Measurements from ENCODE around the gene VWDE. TPM values are rescaled to one million over a fixed set of nuclear protein-coding genes. Genes with fewer than 3 reads are reported as not detected.

The VWDE gene
- total and polyA plus RNA-seq, 8 donors, result 0.06 to 19.3 (median 1.4) TPM; not detected in 3

DNA sequence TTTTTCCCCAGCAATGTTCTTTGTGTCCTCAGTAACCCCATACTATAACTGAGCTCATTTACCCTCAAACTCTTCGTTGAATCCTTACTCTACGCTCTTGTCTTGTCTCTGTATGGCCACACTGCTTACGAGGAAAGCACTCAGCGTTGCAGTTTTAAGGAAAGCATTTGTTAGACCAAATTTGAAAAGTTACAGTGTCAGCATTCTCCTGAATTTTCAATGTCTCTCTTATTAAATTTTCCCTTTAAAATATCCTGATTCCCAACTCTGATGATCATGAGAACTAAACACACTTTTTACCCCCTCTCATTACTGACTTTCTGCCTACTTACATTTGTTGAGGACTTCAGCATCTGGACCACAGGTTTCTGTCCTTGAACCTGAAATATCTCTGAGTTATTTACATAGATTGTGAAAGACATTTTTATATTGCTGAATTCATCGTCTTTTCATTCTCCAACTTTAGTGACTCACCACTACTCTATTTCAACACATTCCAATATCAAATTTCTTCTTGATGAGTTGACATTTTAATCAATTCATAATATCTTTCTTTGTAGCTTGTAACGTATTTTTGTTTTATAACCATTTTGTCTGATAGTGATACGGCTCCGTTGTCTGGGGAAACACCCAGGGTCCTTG, 19.8 kb upstream of the VWDE start:
- Histone ChIP-seq H3K27me3 (no peaks in the 10 kb centered on the region), H3K27ac (no peak overlapping the region), H3K9me3 (peaks cover 0 to 7% (median 4%) of the 10 kb centered on the region in 4 donors), H3K4me1 (no peaks in the 10 kb centered on the region), H3K36me3 (no peaks in the 10 kb centered on the region), H3K4me3 (no peak overlapping the region)
- WGBS, 5 donors, result 51 to 67% (median 63%) methylated on average over 8 of the region's 8 CpGs
- intact Hi-C loops (cut with DNase I; ENCODE audit: low total_unique reads), result no loop called here
- DNase-seq, result no peak
- no peak for TF ChIP-seq POLR2AphosphoS5 (IDR thresholded peaks at IDR 0.05)
- no peak for TF ChIP-seq POLR2A (IDR thresholded peaks at IDR 0.05)
- TF ChIP-seq, protein P1, sequence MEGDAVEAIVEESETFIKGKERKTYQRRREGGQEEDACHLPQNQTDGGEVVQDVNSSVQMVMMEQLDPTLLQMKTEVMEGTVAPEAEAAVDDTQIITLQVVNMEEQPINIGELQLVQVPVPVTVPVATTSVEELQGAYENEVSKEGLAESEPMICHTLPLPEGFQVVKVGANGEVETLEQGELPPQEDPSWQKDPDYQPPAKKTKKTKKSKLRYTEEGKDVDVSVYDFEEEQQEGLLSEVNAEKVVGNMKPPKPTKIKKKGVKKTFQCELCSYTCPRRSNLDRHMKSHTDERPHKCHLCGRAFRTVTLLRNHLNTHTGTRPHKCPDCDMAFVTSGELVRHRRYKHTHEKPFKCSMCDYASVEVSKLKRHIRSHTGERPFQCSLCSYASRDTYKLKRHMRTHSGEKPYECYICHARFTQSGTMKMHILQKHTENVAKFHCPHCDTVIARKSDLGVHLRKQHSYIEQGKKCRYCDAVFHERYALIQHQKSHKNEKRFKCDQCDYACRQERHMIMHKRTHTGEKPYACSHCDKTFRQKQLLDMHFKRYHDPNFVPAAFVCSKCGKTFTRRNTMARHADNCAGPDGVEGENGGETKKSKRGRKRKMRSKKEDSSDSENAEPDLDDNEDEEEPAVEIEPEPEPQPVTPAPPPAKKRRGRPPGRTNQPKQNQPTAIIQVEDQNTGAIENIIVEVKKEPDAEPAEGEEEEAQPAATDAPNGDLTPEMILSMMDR (IDR thresholded peaks at IDR 0.05), result no peak
- no peak for TF ChIP-seq EP300 (IDR thresholded peaks at IDR 0.05)

DNA sequence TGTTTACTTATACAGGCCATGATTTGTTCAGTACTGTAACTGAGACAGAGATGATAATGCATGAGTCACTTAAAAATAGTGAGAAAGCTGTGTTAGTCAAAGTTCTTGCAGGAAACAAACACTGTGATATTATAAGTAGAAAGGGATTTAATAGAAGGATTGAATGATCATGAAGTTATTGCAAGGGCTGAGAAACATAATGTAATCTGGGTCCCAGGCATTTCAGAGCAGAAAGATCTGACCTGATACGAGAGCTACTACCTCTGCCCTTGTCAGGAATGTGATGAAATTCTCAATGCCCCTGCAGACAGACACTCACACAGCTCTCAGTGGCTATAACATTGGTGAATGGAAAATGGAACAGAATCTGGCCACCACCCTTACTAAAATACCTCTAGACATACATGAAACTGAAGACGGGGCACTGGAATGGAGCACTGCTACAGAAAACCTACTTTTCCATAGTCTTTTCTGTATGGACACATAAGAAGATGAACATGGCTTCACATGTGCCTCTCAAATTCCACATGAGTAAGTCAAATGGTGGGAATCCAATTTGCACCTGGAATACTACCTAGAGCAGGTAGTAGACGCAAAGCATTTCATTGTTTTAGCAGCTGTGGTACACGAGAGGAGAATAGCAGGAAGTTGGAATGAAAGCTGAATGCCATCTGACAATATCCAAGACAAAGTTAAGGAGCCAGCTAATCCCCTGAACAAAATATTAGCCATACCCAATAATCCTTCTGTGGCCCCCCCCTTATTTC, 19.1 kb upstream of the VWDE start:
- no peaks in the 10 kb centered on the region for H3K4me1 ChIP-seq
- DNase-seq, result no peak
- TF ChIP-seq, protein P1 (IDR thresholded peaks at IDR 0.05), result no peak
- TF ChIP-seq POLR2A (IDR thresholded peaks at IDR 0.05), result no peak
- no peak for TF ChIP-seq POLR2AphosphoS5 (IDR thresholded peaks at IDR 0.05)
- no peak for TF ChIP-seq EP300 (IDR thresholded peaks at IDR 0.05)
- 65 to 73% (median 69%) methylated on average over 4 of the region's 4 CpGs for WGBS, 5 donors
- H3K36me3 ChIP-seq, result no peaks in the 10 kb centered on the region
- H3K9me3 ChIP-seq, result peaks cover 0 to 6% (median 4%) of the 10 kb centered on the region in 4 donors
- no peak overlapping the region for H3K27ac ChIP-seq
- intact Hi-C loops (cut with DNase I; ENCODE audit: low total_unique reads), result no loop called here
- no peaks in the 10 kb centered on the region for H3K27me3 ChIP-seq
- H3K4me3 ChIP-seq, result no peak overlapping the region

DNA sequence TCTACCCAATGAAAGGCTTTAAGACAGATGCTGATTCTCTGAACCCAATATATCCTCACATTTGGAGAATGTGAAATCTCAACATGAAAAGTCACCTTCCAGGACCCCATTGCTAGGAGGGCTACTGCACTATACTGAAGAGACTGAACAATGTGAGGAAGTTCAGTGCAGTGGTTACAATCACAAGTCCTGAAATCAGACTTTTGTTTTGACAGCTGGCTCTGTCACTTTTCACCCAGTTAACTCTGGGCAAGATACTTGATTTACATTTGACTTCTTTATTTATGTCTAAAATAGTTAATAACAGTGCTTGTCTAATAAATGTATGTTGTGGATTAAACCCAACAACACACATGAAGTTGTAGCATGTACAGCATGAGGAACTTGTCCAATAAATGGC, 14.8 kb upstream of the VWDE start:
- H3K27ac ChIP-seq, result no peak overlapping the region

DNA sequence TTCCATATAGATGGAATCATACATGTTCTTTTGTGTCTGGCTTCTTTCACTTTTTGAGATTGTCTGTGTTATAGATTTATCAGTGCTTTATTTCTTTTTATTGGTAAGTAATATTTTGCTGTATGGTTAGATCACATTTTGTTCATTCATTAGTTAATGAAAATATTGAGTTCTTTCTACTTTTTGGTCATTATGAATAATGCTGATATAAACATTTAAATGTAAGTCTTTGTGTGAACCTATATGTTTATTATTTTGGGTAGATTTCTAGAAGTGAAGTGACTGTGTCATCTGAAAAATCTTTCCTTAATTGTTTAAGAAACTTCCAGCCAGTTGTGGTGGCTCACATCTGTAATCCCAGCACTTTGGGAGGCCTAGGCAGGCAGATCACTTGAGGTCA, 11.4 kb upstream of the VWDE start:
- H3K9me3 ChIP-seq, result peaks cover 0 to 9% (median 2%) of the 10 kb centered on the region in 4 donors
- H3K27me3 ChIP-seq, result no peaks in the 10 kb centered on the region
- no peak overlapping the region for H3K4me3 ChIP-seq
- no peak for DNase-seq
- intact Hi-C loops (cut with DNase I; ENCODE audit: low total_unique reads), result no loop called here
- no peak for TF ChIP-seq POLR2A (IDR thresholded peaks at IDR 0.05)
- no peak for TF ChIP-seq POLR2AphosphoS5 (IDR thresholded peaks at IDR 0.05)
- TF ChIP-seq, protein P1 (IDR thresholded peaks at IDR 0.05), result no peak
- TF ChIP-seq EP300 (IDR thresholded peaks at IDR 0.05), result no peak
- no peak overlapping the region for H3K27ac ChIP-seq
- H3K36me3 ChIP-seq, result no peaks in the 10 kb centered on the region
- no peaks in the 10 kb centered on the region for H3K4me1 ChIP-seq

More for the DNA sequence above, 14.8 kb upstream of the VWDE start:
- H3K4me1 ChIP-seq, result no peaks in the 10 kb centered on the region
- DNase-seq, result no peak
- H3K9me3 ChIP-seq, result no peaks in the 10 kb centered on the region
- no peak overlapping the region for H3K4me3 ChIP-seq
- TF ChIP-seq EP300 (IDR thresholded peaks at IDR 0.05) (no peak), POLR2AphosphoS5 (IDR thresholded peaks at IDR 0.05) (no peak), POLR2A (IDR thresholded peaks at IDR 0.05) (no peak)
- TF ChIP-seq, protein P1 (IDR thresholded peaks at IDR 0.05), result no peak
- H3K27me3 ChIP-seq, result no peaks in the 10 kb centered on the region
- intact Hi-C loops (cut with DNase I; ENCODE audit: low total_unique reads), result no loop called here
- H3K36me3 ChIP-seq, result no peaks in the 10 kb centered on the region

Measured in stomach (tissue), 9 donors.